ENCODE measurements around the gene CBY2.
"Not testable (repeated sequence)": the region's sequence is repeated elsewhere in the genome, so short reads cannot be mapped to it uniquely, and the experiment has no call there.

CBY2 gene

DNA sequence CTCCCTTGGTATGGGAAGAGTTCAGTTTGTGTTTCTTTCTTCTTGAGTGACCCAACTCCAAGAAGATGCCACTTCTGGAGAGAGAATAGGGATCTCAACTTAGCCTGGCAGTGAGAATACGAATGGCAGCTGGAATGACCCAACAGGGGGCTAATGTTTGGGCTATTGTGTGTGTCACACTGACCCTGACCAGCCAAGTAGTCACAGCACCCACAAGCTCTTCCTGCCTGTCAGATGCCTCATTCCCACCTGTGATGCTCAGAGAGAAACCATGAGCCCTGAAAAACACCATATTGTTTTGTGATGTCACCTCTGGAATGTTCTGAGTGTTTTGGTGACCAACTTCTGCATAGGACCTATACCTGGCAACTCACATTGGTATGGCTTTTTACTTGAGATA, at the start of gene CBY2:
TSS of gene CBY2 (plus strand) at position 233 of the 400 bp plus-strand sequence. CDS start at position 304, 71 bp downstream.
- no peaks in the 10 kb centered on the region for H3K9me3 ChIP-seq
- H3K4me3 ChIP-seq: no peak within 1 kb of the TSS
- no peaks in the 10 kb centered on the region for H3K27me3 ChIP-seq (ENCODE audit: low read depth)
- in situ Hi-C loops (cut with MboI; ENCODE audit: low sequenced_read_pairs): no loop called here
- DNase-seq (ENCODE audit: low spot score in 2 of 2): no peak
- H3K4me1 ChIP-seq: peaks cover 4% of the 10 kb centered on the region
- H3K36me3 ChIP-seq (replicated peaks): no peaks in the 10 kb centered on the region

DNA sequence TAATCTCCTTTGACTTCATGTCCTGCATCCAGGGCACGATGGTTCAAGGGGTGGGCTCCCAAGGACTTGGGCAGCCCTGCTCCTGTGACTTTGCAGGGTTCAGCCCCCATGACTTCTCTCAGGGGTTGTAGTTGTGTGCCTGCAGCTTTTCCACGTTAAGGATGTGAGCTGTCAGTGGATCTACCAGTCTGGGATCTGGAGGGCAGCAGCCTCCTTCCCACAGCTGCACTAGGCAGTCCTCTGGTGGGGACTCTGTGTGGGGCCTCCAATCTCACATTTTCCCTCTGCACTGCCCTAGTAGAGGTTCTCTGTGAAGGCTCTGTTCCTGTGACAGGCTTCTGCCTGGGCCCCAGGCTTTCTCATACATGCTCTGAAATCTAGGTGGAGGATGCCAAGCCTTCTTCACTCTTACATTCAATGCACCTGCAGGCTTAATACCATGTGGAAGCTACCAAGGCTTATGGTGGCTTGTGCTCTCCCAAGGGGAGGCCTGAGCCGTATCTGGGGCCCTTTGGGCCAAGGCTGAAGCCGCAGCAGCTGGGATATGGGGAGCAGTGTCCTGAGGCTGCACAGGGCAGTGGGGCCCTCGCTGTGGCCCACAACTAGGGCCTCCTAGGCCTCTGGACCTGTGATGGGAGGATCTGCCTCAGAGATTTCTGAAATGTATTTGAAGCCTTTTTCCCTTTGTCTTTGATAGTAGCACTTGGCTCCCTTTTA, 47.3 kb upstream of the CBY2 start:
- H3K4me1 ChIP-seq: no peaks in the 10 kb centered on the region
- no peak for DNase-seq (ENCODE audit: low spot score in 2 of 2)
- no peak overlapping the region for H3K4me3 ChIP-seq
- H3K9me3 ChIP-seq: no peaks in the 10 kb centered on the region; the same call in 1 of the 2 replicates
- H3K27me3 ChIP-seq (ENCODE audit: low read depth): no peaks in the 10 kb centered on the region
- no peaks in the 10 kb centered on the region for H3K36me3 ChIP-seq (replicated peaks)
- in situ Hi-C loops (cut with MboI; ENCODE audit: low sequenced_read_pairs): no loop called here

- Histone ChIP-seq H3K27me3 (ENCODE audit: low read depth) (no peaks in the 10 kb centered on the region), H3K4me3 (no peak overlapping the region), H3K9me3 (no peaks in the 10 kb centered on the region), H3K36me3 (replicated peaks) (no peaks in the 10 kb centered on the region), H3K4me1 (no peaks in the 10 kb centered on the region)
- in situ Hi-C loops (cut with MboI; ENCODE audit: low sequenced_read_pairs): no loop called here
- DNase-seq (ENCODE audit: low spot score in 2 of 2): no peak
Observed at GRCh38 chr13:45658586-45659235, 43.4 kb upstream of the CBY2 start.

DNA sequence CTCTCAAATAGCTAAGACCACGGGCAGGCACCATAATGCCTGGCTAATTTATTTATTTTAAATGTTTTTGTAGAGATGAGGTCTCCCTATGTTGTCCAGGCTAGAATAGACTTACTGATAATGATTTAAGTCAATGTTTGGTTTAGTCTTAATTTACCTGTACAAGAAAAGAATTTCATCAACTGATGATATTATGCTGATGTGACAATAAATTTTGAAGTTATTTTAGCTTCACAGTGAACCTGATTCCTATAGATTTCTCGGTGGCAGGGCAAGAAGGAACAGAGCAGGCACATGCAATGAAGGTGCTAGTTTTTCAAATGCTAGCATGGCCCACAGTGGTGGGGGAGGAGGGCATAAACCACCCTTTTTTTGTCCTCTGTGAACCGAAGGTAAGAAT, 42.6 kb upstream of the CBY2 start:
- no peaks in the 10 kb centered on the region for H3K4me1 ChIP-seq
- no peaks in the 10 kb centered on the region for H3K27me3 ChIP-seq (ENCODE audit: low read depth)
- H3K9me3 ChIP-seq: no peaks in the 10 kb centered on the region
- H3K36me3 ChIP-seq (replicated peaks): no peaks in the 10 kb centered on the region
- in situ Hi-C loops (cut with MboI; ENCODE audit: low sequenced_read_pairs): no loop called here
- no peak for DNase-seq (ENCODE audit: low spot score in 2 of 2)
- H3K4me3 ChIP-seq: no peak overlapping the region

DNA sequence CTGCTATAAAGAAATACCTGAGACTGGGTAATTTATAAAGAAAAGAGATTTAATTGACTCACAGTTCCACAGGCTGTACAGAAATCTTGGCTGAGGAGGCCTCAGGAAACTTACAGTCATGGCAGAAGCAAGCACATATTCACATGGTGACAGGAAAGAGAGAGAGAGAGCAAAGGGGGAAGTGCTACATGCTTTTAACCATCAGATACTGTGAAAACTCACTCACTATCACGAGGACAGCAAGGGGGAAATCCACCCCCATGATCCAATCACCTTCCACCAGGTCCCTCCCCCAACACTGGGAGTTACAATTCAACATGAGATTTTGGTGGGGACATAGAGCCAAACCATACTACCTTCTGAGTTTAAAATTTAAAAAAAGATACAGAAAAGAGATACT, 41.7 kb upstream of the CBY2 start:
- in situ Hi-C loops (cut with MboI; ENCODE audit: low sequenced_read_pairs); H3K36me3 ChIP-seq (replicated peaks); H3K9me3 ChIP-seq; H3K27me3 ChIP-seq (ENCODE audit: low read depth); H3K4me1 ChIP-seq; H3K4me3 ChIP-seq; DNase-seq (ENCODE audit: low spot score in 2 of 2): not testable (repeated sequence)

- in situ Hi-C loops (cut with MboI; ENCODE audit: low sequenced_read_pairs): no loop called here
- H3K9me3 ChIP-seq: no peaks in the 10 kb centered on the region
- no peak for DNase-seq (ENCODE audit: low spot score in 2 of 2)
- no peaks in the 10 kb centered on the region for H3K4me1 ChIP-seq
- H3K27me3 ChIP-seq (ENCODE audit: low read depth): no peaks in the 10 kb centered on the region
- H3K4me3 ChIP-seq: no peak overlapping the region
- no peaks in the 10 kb centered on the region for H3K36me3 ChIP-seq (replicated peaks)
Observed at GRCh38 chr13:45662162-45662561, 40.0 kb upstream of the CBY2 start.

- H3K4me3 ChIP-seq; H3K9me3 ChIP-seq; H3K4me1 ChIP-seq; in situ Hi-C loops (cut with MboI; ENCODE audit: low sequenced_read_pairs); DNase-seq (ENCODE audit: low spot score in 2 of 2); H3K36me3 ChIP-seq (replicated peaks); H3K27me3 ChIP-seq (ENCODE audit: low read depth): not testable (repeated sequence)
Observed at GRCh38 chr13:45662903-45663302, 39.2 kb upstream of the CBY2 start.

- H3K36me3 ChIP-seq (replicated peaks); DNase-seq (ENCODE audit: low spot score in 2 of 2); H3K9me3 ChIP-seq; H3K4me3 ChIP-seq; H3K27me3 ChIP-seq (ENCODE audit: low read depth); in situ Hi-C loops (cut with MboI; ENCODE audit: low sequenced_read_pairs); H3K4me1 ChIP-seq: not testable (repeated sequence)
Observed at GRCh38 chr13:45669626-45670025, 32.5 kb upstream of the CBY2 start.

DNA sequence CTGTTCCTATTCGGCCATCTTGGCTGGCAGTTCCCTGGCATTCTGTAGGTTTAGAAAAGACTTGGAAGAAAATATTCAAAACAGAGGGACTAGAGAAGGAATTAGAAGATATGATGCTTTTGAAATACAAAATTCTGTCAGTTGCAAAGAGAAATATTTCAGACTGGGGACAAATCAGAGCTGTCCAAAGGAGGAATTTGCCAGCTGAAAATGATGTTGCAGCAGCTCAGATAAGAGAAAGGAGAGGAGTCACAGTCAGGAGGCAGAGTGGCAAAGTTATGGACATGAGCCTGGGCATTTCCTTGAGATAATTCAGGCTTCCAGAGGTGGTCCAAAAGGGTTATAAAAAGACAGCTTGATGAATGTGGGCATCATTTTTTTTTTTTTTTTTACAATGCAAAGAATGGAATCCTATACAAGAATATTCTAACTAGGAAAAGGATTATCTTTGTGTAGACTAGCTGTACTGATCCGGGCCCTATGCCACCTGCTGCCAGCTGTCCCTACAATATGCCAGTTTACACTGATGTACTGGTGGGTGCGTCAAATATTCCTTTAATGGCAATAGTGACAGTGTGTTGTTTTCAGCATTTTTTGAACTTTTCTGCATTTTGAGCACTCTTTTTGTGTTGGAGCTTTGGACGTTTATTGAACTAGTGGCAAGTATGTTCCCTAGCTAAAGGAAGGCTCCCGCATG, 31.8 kb upstream of the CBY2 start:
- Histone ChIP-seq H3K27me3 (ENCODE audit: low read depth) (no peaks in the 10 kb centered on the region), H3K4me3 (no peak overlapping the region), H3K9me3 (0 out of 2 replicates have a peak, but pooled peaks cover 4% of the 10 kb centered on the region), H3K36me3 (replicated peaks) (no peaks in the 10 kb centered on the region), H3K4me1 (peaks cover 5% of the 10 kb centered on the region)
- no peak for DNase-seq (ENCODE audit: low spot score in 2 of 2)
- in situ Hi-C loops (cut with MboI; ENCODE audit: low sequenced_read_pairs): no loop called here

- Histone ChIP-seq H3K9me3 (no peaks in the 10 kb centered on the region), H3K27me3 (ENCODE audit: low read depth) (no peaks in the 10 kb centered on the region), H3K36me3 (replicated peaks) (no peaks in the 10 kb centered on the region), H3K4me1 (peaks cover 4% of the 10 kb centered on the region), H3K4me3 (no peak overlapping the region)
- in situ Hi-C loops (cut with MboI; ENCODE audit: low sequenced_read_pairs): no loop called here
- DNase-seq (ENCODE audit: low spot score in 2 of 2): peak; percentile 75 to 83
Observed at GRCh38 chr13:45674908-45675307, 27.2 kb upstream of the CBY2 start.

DNA sequence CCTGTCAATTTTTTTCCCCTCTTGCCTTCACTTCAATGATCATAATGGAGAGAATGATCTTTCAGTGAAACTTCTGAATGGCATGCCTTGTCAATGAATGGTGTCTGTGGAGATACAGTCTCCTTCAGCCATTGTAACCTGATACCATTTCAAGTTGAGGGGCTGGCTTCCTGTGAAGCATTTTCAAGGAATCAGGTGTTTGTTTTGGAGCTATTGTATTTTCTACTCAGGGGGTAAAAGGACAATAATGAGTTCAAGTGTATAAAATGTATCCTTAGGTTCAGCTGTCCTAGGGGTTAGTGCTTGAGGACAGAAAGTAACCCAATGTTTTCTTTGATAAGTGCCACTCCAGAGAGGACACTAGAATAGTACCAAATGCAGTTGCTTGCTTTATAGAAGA, 23.8 kb upstream of the CBY2 start:
- Histone ChIP-seq H3K9me3 (no peaks in the 10 kb centered on the region), H3K27me3 (ENCODE audit: low read depth) (no peaks in the 10 kb centered on the region), H3K4me3 (no peak overlapping the region), H3K36me3 (replicated peaks) (no peaks in the 10 kb centered on the region), H3K4me1 (peaks cover 7% of the 10 kb centered on the region)
- in situ Hi-C loops (cut with MboI; ENCODE audit: low sequenced_read_pairs): no loop called here
- peak; percentile 17 to 18 for DNase-seq (ENCODE audit: low spot score in 2 of 2)

GRCh38 chr13:45681113-45681512, 21.0 kb upstream of the CBY2 start:
- Histone ChIP-seq H3K4me3 (no peak overlapping the region), H3K27me3 (ENCODE audit: low read depth) (no peaks in the 10 kb centered on the region), H3K4me1 (peaks cover 7% of the 10 kb centered on the region), H3K9me3 (no peaks in the 10 kb centered on the region), H3K36me3 (replicated peaks) (no peaks in the 10 kb centered on the region)
- no peak for DNase-seq (ENCODE audit: low spot score in 2 of 2)
- in situ Hi-C loops (cut with MboI; ENCODE audit: low sequenced_read_pairs): no loop called here

GRCh38 chr13:45682494-45683008, 19.6 kb upstream of the CBY2 start:
- Histone ChIP-seq H3K36me3 (replicated peaks) (no peaks in the 10 kb centered on the region), H3K4me3 (no peak overlapping the region), H3K27me3 (ENCODE audit: low read depth) (no peaks in the 10 kb centered on the region), H3K9me3 (no peaks in the 10 kb centered on the region), H3K4me1 (peaks cover 7% of the 10 kb centered on the region)
- DNase-seq (ENCODE audit: low spot score in 2 of 2): no peak
- in situ Hi-C loops (cut with MboI; ENCODE audit: low sequenced_read_pairs): no loop called here

DNA sequence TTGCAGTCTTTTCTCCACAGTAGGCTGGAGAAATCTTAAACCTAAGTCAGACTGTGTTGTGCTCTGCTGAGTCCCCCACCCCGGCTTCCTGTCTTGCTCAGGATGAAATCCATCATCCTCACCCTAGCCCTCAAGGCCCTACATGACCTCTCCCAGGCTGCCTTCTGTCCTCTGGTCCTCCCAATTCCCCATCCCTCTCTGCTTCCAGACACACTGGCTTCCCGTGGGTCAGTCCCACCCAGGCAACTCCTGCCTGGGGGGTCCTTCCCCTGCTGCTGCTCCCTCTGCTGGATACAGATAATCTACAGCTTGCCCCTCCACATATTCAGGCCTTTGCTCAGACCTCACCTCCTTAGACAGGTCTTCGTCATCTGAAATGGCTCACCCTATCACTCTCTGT, 18.4 kb upstream of the CBY2 start:
- peaks cover 5% of the 10 kb centered on the region for H3K4me1 ChIP-seq
- H3K9me3 ChIP-seq: no peaks in the 10 kb centered on the region
- DNase-seq (ENCODE audit: low spot score in 2 of 2): peak in 1 of 2 experiments; percentile 20
- H3K4me3 ChIP-seq: no peak overlapping the region
- in situ Hi-C loops (cut with MboI; ENCODE audit: low sequenced_read_pairs): no loop called here
- H3K27me3 ChIP-seq (ENCODE audit: low read depth): no peaks in the 10 kb centered on the region
- H3K36me3 ChIP-seq (replicated peaks): no peaks in the 10 kb centered on the region

Measured in HAP-1 (cell line).